ENCODE results near the gene EDA.

- TF ChIP-seq RELA (CRISPR knock-in tag; IDR thresholded peaks at IDR 0.05) (no peak), ZNF121 (CRISPR knock-in tag; IDR thresholded peaks at IDR 0.05) (no peak)
These were observed 146.4 kb downstream of the EDA start for GRCh38 chrX:69762340-69762739.
